Umbilical cord (tissue), 2 donors: Measurements from ENCODE around the gene GALNT17. TPM values are rescaled to one million over a fixed set of nuclear protein-coding genes. Genes with fewer than 3 reads are reported as not detected.
"Not testable (repeated sequence)": the region's sequence is repeated elsewhere in the genome, so short reads cannot be mapped to it uniquely, and the experiment has no call there.

Experiments
- DNase-seq: peaks from one replicate; pipeline ENCODE4 v3.0.0-alpha.2; 2015; ENCODE audit warnings: low spot score
- total RNA-seq: library from RNA; depleted of rRNA; stranded (reverse); fragments of >200 nt; gene quantifications from one replicate; pipeline ENCODE4 v1.2.3, GENCODE V29; 2014; ENCODE audit warnings: low replicate concordance; ENCODE audit not compliant: insufficient read depth

GALNT17 gene
- total RNA-seq, 1 donor from 2014 or later, result 3.9 TPM

DNA sequence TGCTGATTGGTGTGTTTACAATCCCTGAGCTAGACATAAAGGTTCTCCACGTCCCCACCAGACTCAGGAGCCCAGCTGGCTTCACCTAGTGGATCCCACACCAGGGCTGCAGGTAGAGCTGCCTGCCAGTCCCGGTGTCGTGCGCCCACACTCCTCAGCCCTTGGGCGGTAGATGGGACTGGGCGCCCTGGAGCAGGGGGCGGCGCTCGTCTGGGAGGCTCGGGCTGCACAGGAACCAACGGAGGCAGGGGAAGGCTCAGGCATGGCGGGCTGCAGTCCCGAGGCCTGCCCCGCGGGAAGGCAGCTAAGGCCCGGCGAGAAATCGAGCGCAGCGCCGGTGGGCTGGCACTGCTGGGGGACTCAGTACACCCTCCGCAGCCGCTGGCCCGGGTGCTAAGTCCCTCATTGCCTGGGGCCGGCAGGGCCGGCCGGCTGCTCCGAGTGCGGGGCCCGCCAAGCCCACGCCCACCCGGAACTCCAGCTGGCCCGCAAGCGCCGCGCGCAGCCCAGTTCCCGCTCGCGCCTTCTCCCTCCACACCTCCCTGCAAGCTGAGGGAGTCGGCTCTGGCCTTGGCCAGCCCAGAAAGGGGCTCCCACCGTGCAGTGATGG, 606.1 kb downstream of the GALNT17 start:
- not testable (repeated sequence) for DNase-seq

DNA sequence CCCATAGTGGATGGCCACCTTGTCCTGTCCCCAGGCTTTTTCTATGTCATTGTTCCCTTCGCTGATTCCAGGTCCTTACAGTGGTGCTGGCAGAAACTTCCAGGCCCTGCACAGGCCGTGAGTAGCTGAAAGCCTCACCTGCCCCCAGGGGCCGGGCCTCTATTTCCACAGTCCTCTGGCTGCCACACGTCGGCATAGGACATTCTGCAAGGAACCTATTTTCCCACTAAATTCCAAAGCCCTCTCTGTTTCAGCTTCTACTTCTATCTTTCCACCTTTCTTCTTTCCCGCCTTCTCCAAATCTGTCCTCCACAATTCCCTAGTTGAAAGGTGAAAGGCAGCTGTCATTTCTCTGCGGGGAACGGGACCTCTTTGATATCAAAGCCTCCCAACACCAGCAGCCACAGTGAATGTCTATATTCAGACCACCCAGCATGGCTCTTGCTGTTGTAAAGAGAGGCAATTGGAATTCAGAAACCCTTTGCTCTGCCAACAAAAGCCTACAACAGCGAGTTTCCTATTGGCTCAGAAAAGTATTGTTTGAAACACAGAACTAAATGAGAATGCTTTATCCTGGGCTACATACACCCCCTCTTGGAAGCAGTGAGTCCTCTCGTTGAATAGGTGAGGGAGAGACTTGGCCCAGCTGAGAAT, 607.7 kb downstream of the GALNT17 start:
- DNase-seq, result no peak

DNA sequence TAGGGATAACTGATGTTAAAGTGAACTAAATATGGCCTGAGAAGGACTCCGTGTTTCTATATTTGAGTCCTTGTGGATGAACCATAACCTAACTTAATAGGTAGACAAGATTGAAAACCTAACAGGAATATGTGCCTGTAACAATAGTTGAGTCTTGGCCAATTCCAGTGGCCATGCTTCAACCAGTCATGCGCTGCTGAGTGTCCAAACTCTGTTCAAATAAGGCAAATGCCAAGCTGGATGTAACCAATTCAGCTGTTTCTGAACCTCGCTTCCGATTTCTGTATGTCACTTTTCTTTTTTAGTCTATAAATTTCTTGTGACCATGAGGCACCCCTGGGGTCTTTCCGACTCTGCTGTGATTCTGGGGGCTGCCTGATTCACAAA, 608.2 kb downstream of the GALNT17 start:
- no peak for DNase-seq

DNA sequence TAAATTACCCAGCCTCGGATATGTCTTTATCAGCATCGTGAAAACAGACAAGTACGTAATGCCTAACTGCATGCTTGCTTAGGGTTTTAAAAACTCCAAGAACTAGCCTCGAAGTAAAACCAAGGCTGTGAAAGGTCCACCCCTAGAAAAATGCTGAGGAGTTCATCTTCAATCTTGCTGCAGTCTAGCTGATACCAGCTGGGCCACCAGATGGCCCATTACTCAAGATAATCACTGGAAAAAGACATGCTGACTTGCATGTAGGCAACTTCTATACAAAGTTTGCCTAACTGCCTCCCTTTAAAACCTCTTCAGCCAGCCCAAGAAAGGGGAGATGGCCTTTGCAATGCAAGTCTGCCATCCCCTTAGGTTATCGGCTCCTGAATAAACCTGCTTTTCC, 614.1 kb downstream of the GALNT17 start:
- no peak for DNase-seq

DNA sequence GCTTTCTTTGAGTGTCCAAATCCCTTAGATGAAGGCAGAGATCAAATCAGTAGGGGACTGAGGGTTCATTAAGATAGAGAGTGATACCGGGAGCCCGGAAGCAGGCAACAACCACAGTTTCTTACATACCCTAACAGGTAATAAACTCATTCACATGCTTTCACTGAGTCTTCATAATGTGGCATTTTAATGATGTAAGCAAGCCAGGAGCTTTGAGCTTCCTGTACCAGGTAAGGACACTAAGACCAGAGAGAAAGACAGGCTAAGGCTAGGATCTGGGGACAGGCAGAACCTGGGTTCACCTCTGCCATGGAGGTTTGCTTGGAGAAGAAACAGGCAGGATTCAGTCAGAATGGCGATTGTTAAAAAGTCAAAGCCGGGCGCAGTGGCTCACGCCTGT, 618.3 kb downstream of the GALNT17 start:
- DNase-seq, result no peak

DNA sequence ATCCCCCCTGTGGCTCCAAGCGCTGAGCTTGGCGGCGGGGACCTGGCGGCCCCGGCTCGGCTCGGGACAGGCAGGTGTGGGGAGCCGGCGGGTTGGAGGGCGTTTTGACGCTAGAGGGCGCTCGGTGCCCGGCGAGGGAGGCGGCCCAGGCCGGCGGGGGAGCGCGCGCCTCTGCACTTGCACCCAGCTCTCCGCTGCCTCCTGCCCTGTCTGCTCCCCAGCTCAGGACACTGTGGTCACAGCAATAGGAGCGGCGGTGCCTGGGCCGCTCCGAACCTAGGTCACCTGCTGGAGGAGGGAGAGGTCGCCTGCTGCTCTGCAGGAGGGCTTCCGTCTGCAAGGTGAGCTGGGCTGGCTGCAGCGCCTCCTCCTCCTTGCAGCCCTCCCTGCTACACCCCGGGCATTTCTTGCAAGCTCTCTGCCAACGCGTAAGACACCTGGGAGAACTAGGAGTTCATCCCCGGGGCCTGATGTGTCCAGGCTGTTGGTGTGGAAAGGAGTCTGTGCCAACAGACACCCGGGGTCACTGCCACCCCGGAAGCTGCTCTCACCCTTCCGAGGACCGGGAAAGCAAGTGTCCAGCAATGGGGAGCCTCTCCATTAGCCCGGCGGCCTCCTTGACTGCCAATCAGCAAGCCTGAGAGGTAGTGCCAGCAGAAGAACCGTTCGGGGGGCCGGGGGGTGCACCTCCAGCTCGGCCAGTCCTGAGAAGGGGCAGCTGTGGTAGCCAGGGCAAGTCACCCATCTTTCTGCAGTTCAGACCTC, 620.4 kb downstream of the GALNT17 start:
- no peak for DNase-seq

DNA sequence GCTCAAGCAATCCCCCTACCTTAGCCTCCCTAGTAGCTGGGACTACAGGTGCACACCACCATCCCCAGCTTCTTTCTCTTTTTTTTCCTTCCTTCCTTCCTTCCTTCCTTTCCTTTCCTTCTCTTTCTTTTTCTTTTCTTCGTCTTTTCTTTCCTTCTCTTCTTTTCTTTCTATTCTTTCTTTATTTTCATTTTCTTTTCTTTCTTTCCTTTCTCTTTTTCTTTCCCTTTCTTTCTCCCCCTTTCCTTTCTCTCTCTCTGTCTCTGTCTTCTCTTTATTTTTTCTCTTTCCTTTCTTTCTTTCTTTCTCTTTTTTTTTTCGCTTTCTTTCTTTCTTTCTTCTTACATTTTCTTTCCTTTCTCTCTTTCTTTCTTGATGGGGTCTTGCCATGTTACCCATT, 621.3 kb downstream of the GALNT17 start:
- no peak for DNase-seq

DNA sequence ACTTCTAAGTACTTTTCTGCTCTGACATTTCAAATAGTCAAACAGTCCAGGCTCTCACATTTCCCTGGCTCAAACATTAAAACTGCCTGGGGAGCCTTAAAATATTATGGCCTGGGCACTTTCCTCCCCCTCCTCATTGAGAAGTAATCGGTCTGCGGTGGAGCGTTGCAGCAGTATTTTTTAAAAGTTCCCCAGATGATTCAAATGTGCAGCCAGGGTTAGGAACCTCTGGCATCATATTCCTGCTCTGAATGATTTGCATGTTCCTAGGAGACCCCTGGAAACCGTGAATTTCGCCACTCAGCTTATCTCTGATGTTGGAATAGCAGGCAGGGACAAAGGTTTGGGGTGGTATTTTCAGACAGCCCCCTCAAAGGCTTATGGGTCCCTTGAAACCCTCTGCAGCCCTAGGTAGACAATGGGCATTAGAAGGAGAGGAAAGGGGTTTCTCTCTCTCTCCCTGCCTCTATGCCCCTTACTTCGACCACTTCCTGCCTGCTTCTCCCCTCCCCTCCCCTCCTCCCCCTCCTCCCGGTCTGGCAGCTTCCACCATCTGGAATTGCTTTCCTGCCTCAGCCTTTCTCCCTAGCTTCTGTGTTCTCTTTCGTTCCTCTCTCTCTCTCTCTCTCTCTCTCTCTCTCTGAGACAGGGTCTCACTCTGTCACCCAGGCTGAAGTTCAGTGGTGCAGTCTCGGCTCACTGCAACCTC, 622.2 kb downstream of the GALNT17 start:
- DNase-seq, result no peak

DNA sequence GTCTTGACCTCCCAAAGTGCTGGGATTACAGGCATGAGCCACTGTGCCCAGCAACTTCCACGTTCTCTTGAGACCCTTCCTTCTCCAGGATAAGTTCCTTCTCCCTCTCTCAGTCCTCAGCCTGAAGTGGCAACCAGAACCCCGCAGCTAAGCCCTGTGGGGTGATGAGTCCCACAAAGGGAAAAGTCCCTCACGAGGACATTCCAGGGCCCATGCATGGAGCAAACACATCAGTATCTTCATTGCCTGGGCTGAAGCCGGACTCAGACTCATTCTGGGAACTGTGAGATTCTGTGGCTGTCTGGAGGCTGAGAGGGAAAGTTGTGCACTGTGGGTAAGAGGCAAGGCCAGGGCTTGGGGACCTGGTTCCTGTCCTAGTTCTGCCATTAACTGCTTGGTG, 622.9 kb downstream of the GALNT17 start:
- no peak for DNase-seq

DNA sequence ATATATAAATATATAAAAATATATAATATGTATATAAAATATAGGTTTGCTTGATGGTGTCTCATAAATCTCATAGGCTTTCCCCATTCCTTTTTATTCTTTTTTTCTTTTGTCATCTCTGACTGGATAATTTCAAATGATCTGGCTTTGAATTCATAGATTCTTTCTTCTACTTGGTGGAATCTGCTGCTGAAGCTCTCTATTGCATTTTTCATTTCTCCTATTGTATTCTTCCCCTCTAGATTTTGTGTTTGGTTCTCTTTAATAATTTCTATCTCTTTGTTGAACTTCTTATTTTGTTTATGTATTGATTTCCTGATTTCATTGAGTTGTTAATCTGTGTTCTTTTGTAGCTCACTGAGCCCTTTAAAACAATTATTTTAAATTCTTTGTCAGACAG, 629.4 kb downstream of the GALNT17 start:
- no peak for DNase-seq
